ENCODE measurements around the gene MYBPHL. TPM values are rescaled to one million over a fixed set of nuclear protein-coding genes. Genes with fewer than 3 reads are reported as not detected.

The MYBPHL gene
- total and polyA plus RNA-seq, 12 donors, result 0.23 to 2.7 (median 0.51) TPM; not detected in 1

- peaks cover 0 to 5% (median 0%) of the 10 kb centered on the region in 7 donors for H3K27me3 ChIP-seq
- no peaks in the 10 kb centered on the region for H3K9me3 ChIP-seq
- no peak for TF ChIP-seq CTCF (IDR thresholded peaks at IDR 0.05)
- no peak for DNase-seq
- ATAC-seq, result no peak
- no peak overlapping the region for H3K4me3 ChIP-seq
- WGBS, 2 donors, result 91 to 94% methylated on average over 16 of the region's 16 CpGs
- H3K27ac ChIP-seq, result no peak overlapping the region
- peaks cover 4 to 33% (median 26%) of the 10 kb centered on the region in 9 donors for H3K4me1 ChIP-seq
- H3K36me3 ChIP-seq, result no peaks in the 10 kb centered on the region
- intact Hi-C loops (cut with DNase I), result no loop called here
Observed at GRCh38 chr1:109296782-109297181, 10.0 kb downstream of the MYBPHL start.

- WGBS, 2 donors, result 84 to 87% methylated on average over 12 of the region's 12 CpGs
- H3K27me3 ChIP-seq, result peaks cover 0 to 5% (median 0%) of the 10 kb centered on the region in 7 donors
- no peak overlapping the region for H3K4me3 ChIP-seq
- H3K27ac ChIP-seq, result no peak overlapping the region
- intact Hi-C loops (cut with DNase I), result no loop called here
- DNase-seq (no peak), ATAC-seq (no peak)
- peaks cover 4 to 39% (median 26%) of the 10 kb centered on the region in 9 donors for H3K4me1 ChIP-seq
- H3K36me3 ChIP-seq, result no peaks in the 10 kb centered on the region
- no peak for TF ChIP-seq CTCF (IDR thresholded peaks at IDR 0.05)
- no peaks in the 10 kb centered on the region for H3K9me3 ChIP-seq
Observed at GRCh38 chr1:109295712-109296415, 10.9 kb downstream of the MYBPHL start.

- intact Hi-C loops (cut with DNase I), result no loop called here
- TF ChIP-seq CTCF (IDR thresholded peaks at IDR 0.05), result no peak
- H3K27ac ChIP-seq, result no peak overlapping the region
- no peaks in the 10 kb centered on the region for H3K9me3 ChIP-seq
- no peak overlapping the region for H3K4me3 ChIP-seq
- ATAC-seq (no peak), DNase-seq (no peak)
- peaks cover 4 to 30% (median 16%) of the 10 kb centered on the region in 9 donors for H3K4me1 ChIP-seq
- WGBS, 2 donors, result 68 to 71% methylated on average over 4 of the region's 4 CpGs
- peaks cover 0 to 5% (median 0%) of the 10 kb centered on the region in 7 donors for H3K27me3 ChIP-seq
- no peaks in the 10 kb centered on the region for H3K36me3 ChIP-seq
Observed at GRCh38 chr1:109294481-109294880, 12.3 kb downstream of the MYBPHL start.

GRCh38 chr1:109293026-109293425, 13.8 kb downstream of the MYBPHL start:
- no peaks in the 10 kb centered on the region for H3K36me3 ChIP-seq
- DNase-seq (no peak), ATAC-seq (no peak)
- H3K4me3 ChIP-seq, result no peak overlapping the region
- WGBS, 2 donors, result 81 to 89% methylated on average over 2 of the region's 2 CpGs
- H3K27ac ChIP-seq, result no peak overlapping the region
- no peak for TF ChIP-seq CTCF (IDR thresholded peaks at IDR 0.05)
- intact Hi-C loops (cut with DNase I), result no loop called here
- peaks cover 0 to 6% (median 0%) of the 10 kb centered on the region in 7 donors for H3K27me3 ChIP-seq
- H3K9me3 ChIP-seq, result no peaks in the 10 kb centered on the region
- peaks cover 0 to 16% (median 2%) of the 10 kb centered on the region in 9 donors for H3K4me1 ChIP-seq

All from heart right ventricle (tissue), 16 donors.